ENCODE measurements around the gene RTP5.

GRCh38 chr2:241877197-241877685, 7.7 kb downstream of the RTP5 start:
- TF ChIP-seq CTCF (IDR thresholded peaks at IDR 0.05; ENCODE audit: insufficient read depth, low read depth, low read length) (no peak), EZH2 (IDR thresholded peaks at IDR 0.05; ENCODE audit: insufficient read depth, low read length) (no peak)
